Thoracic aorta (tissue), 2 donors: ENCODE data around the gene SPTAN1. TPM values are rescaled to one million over a fixed set of nuclear protein-coding genes. Genes with fewer than 3 reads are reported as not detected.

Source experiments
- ATAC-seq: fragments of 150-250 bp; one replicate; pipeline ENCODE4 v1.8.0; 2017; ENCODE audit warnings: low read depth; ENCODE audit not compliant: insufficient number of reproducible peaks, low FRiP score
- DNase-seq: peaks from one replicate; pipeline ENCODE4 v3.0.0-alpha.2; 2020; ENCODE audit warnings: low spot score
- H3K27ac ChIP-seq, 2 donors: fragments of 200-600 bp; sonication (generic); 1 replicate in 1 of 2; 2 replicates in 1 of 2; pipeline ENCODE4 v1.5.1; 2016; ENCODE audit warnings: mild to moderate bottlenecking in 2 of 2, moderate library complexity in 2 of 2
- H3K27me3 ChIP-seq: fragments of 200-600 bp; sonication (generic); replicated peaks from 2 replicates; pipeline ENCODE4 v1.6.0; 2016; ENCODE audit warnings: mild to moderate bottlenecking; ENCODE audit not compliant: insufficient read depth
- H3K36me3 ChIP-seq: fragments of 200-600 bp; sonication (generic); one replicate; pipeline ENCODE4 v1.5.1; 2016
- H3K4me1 ChIP-seq, 2 donors: fragments of 200-600 bp; sonication (generic); 1 replicate in 1 of 2; 2 replicates in 1 of 2; pipeline versions ENCODE4 v1.5.1 to v1.6.0; 2016; ENCODE audit warnings: low read depth in 2 of 2, mild to moderate bottlenecking in 1 of 2; ENCODE audit not compliant: control insufficient read depth in 1 of 2
- H3K4me3 ChIP-seq: fragments of 200-600 bp; sonication (generic); 2 replicates; pipeline ENCODE4 v1.5.1; 2016; ENCODE audit warnings: mild to moderate bottlenecking
- H3K9me3 ChIP-seq: fragments of 200-600 bp; sonication (generic); 2 replicates; pipeline ENCODE4 v1.5.1; 2016
- CTCF ChIP-seq: fragments of 200-600 bp; sonication (generic); IDR thresholded peaks from one replicate; pipeline ENCODE4 v1.5.1; 2019; ENCODE audit warnings: antibody characterized with exemption
- total RNA-seq, 2 donors: library from RNA; depleted of rRNA; stranded (reverse); fragments of >200 nt; gene quantifications; one replicate each; pipeline versions ENCODE4 v1.1.0 to v1.2.3, GENCODE V29; 2016

SPTAN1 gene
- total RNA-seq, 2 donors from 2014 or later: 324 to 348 TPM

GRCh38 chr9:128615571-128615970, 63.2 kb downstream of the SPTAN1 start:
- no peak for TF ChIP-seq CTCF
- Histone ChIP-seq H3K4me3 (no peak overlapping the region), H3K36me3 (peaks cover 97% of the 10 kb centered on the region), H3K4me1 (no peaks in the 10 kb centered on the region), H3K9me3 (no peaks in the 10 kb centered on the region), H3K27me3 (no peaks in the 10 kb centered on the region), H3K27ac (no peak overlapping the region)
- DNase-seq: no peak
- no peak for ATAC-seq

DNA sequence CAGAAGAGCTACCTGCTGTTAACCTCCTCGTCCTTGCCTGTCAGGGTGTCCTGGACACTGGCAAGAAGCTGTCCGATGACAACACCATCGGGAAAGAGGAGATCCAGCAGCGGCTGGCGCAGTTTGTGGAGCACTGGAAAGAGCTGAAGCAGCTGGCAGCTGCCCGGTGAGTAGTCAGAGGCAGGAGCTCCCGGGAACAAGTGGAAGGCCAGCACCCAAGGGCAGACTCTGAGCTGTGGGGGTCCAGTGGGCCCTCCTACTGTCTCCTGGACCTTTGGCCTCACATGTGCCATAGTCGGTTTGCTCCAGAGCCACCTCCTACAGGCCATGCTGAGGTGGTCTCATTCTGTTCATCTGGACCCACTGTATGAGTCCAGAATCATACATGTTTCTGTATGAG, 65.6 kb downstream of the SPTAN1 start:
- no peak for TF ChIP-seq CTCF
- H3K27me3 ChIP-seq: no peaks in the 10 kb centered on the region
- H3K4me1 ChIP-seq: no peaks in the 10 kb centered on the region
- H3K4me3 ChIP-seq: no peak overlapping the region
- H3K36me3 ChIP-seq: peaks cover 94% of the 10 kb centered on the region
- H3K27ac ChIP-seq: no peak overlapping the region
- no peaks in the 10 kb centered on the region for H3K9me3 ChIP-seq
- ATAC-seq: no peak
- no peak for DNase-seq

GRCh38 chr9:128619127-128619526, 66.7 kb downstream of the SPTAN1 start:
- H3K36me3 ChIP-seq: peaks cover 93% of the 10 kb centered on the region
- no peaks in the 10 kb centered on the region for H3K9me3 ChIP-seq

DNA sequence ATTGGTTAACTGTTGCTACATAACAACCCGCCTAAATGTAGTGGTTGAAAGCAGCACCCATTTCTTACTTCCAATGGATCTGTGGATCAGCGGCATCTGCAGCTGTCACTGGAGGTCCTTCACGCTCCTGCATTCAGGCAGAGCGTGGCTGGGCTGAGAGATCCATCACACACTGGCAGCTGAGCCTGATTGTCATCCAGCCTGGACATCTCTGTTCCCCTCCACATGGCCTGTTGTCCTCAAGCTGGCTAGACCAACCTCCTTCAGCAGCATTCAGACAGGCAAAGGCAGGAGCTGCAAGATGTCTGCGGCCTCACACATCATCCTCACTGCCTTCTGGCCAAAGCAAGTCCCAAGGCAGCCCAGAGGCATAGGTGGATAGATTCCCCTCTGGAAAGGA, 67.4 kb downstream of the SPTAN1 start:
- Histone ChIP-seq H3K36me3 (peaks cover 93% of the 10 kb centered on the region), H3K27me3 (no peaks in the 10 kb centered on the region), H3K4me3 (no peak overlapping the region), H3K9me3 (no peaks in the 10 kb centered on the region), H3K27ac (no peak overlapping the region), H3K4me1 (no peaks in the 10 kb centered on the region)
- no peak for TF ChIP-seq CTCF
- DNase-seq: no peak
- ATAC-seq: no peak

More at GRCh38 chr9:128619127-128619526, 66.7 kb downstream of the SPTAN1 start:
- no peak for ATAC-seq
- no peaks in the 10 kb centered on the region for H3K27me3 ChIP-seq
- no peaks in the 10 kb centered on the region for H3K4me1 ChIP-seq
- H3K4me3 ChIP-seq: no peak overlapping the region
- DNase-seq: no peak
- no peak for TF ChIP-seq CTCF
- H3K27ac ChIP-seq: no peak overlapping the region

- TF ChIP-seq CTCF: no peak
- Histone ChIP-seq H3K9me3 (no peaks in the 10 kb centered on the region), H3K27me3 (no peaks in the 10 kb centered on the region), H3K4me3 (no peak overlapping the region), H3K36me3 (peaks cover 93% of the 10 kb centered on the region), H3K27ac (no peak overlapping the region), H3K4me1 (peaks cover 0 to 2% of the 10 kb centered on the region in 2 donors)
- no peak for DNase-seq
- ATAC-seq: no peak
These were observed 69.5 kb downstream of the SPTAN1 start for GRCh38 chr9:128621730-128622455.
